HG03095 (cell line): ENCODE measurements around the gene KLHL3.

ENCODE experiments used
- ATAC-seq: cut with Tn5 transposase; IDR thresholded peaks from one replicate; pipeline ENCODE4 v1.9.1; 2021; ENCODE audit warnings: moderate library complexity; ENCODE audit not compliant: unreplicated experiment

Gene KLHL3

GRCh38 chr5:137636830-137637714 lies 98.8 kb downstream of the KLHL3 start:
- ATAC-seq = no peak

GRCh38 chr5:137636099-137636498 lies 99.8 kb downstream of the KLHL3 start:
- ATAC-seq = no peak

GRCh38 chr5:137635521-137635921 lies 100.4 kb downstream of the KLHL3 start:
- no peak for ATAC-seq

- no peak for ATAC-seq
These were observed 102.0 kb downstream of the KLHL3 start for GRCh38 chr5:137633896-137634295.

GRCh38 chr5:137632716-137633115 lies 103.2 kb downstream of the KLHL3 start:
- no peak for ATAC-seq

GRCh38 chr5:137631453-137631852 lies 104.4 kb downstream of the KLHL3 start:
- no peak for ATAC-seq

GRCh38 chr5:137630972-137631370 lies 104.9 kb downstream of the KLHL3 start:
- no peak for ATAC-seq

GRCh38 chr5:137630216-137630971 lies 105.5 kb downstream of the KLHL3 start:
- ATAC-seq = no peak

- ATAC-seq = no peak
These were observed 106.2 kb downstream of the KLHL3 start for GRCh38 chr5:137629646-137630045.

GRCh38 chr5:137627706-137628105 lies 108.2 kb downstream of the KLHL3 start:
- ATAC-seq = no peak

- no peak for ATAC-seq
These were observed 108.6 kb downstream of the KLHL3 start for GRCh38 chr5:137627293-137627692.

GRCh38 chr5:137624786-137625349 lies 111.0 kb downstream of the KLHL3 start:
- ATAC-seq = no peak

GRCh38 chr5:137622850-137623249 lies 113.0 kb downstream of the KLHL3 start:
- ATAC-seq = no peak

- ATAC-seq = no peak
These were observed 113.7 kb downstream of the KLHL3 start for GRCh38 chr5:137621861-137622823.

GRCh38 chr5:137621306-137621705 lies 114.6 kb downstream of the KLHL3 start:
- no peak for ATAC-seq

GRCh38 chr5:137619191-137619870 lies 116.6 kb downstream of the KLHL3 start:
- ATAC-seq = no peak

GRCh38 chr5:137618476-137618875 lies 117.4 kb downstream of the KLHL3 start:
- ATAC-seq = no peak

- ATAC-seq = no peak
These were observed 118.2 kb downstream of the KLHL3 start for GRCh38 chr5:137617528-137618205.

- ATAC-seq = no peak
These were observed 119.8 kb downstream of the KLHL3 start for GRCh38 chr5:137616046-137616445.
